H1 (cell line): ENCODE data around the gene AIPL1. TPM values are rescaled to one million over a fixed set of nuclear protein-coding genes. Genes with fewer than 3 reads are reported as not detected.
A peak's percentile ranks its signal among the peaks of the same experiment; 100 is the strongest.

Experiments
- CTCF ChIA-PET: fragments of 300-600 bp; sonication (Branson Sonifier 250); formaldehyde crosslinking; loops from one replicate; lab custom pipeline; 2021; ENCODE audit not compliant: partially characterized antibody; lab: Charles Lee
- POLR2A ChIA-PET: fragments of 300-600 bp; sonication (Branson Sonifier 250); formaldehyde crosslinking; loops from one replicate; lab custom pipeline; 2021; ENCODE audit warnings: inconsistent platforms; ENCODE audit not compliant: partially characterized antibody; lab: Charles Lee
- DNase-seq, 2 experiments: peaks; one replicate each; pipeline versions ENCODE4 v3.0.0 to v3.0.0-alpha.2; 2010 to 2022; ENCODE audit warnings: low spot score in 2 of 2, low read depth in 1 of 2, mixed read lengths in 1 of 2
- FAIRE-seq: peaks from 2 replicates; lab custom pipeline; 2011; peaks lifted over from hg19 to GRCh38; lab: Jason Lieb, UNC
- H2AFZ ChIP-seq: 2 replicates; pipeline ENCODE4 v1.8.1; 2012; ENCODE audit warnings: low read length, inconsistent platforms
- H2AK5ac ChIP-seq: 2 replicates; pipeline ENCODE4 v1.6.1; 2013; ENCODE audit warnings: low read depth, low read length
- H2BK120ac ChIP-seq: replicated peaks from 2 replicates; pipeline ENCODE3; 2013; ENCODE audit warnings: low read depth, low read length, inconsistent platforms
- H2BK12ac ChIP-seq: 2 replicates; pipeline ENCODE4 v1.6.1; 2013; ENCODE audit warnings: low read depth, low read length
- H2BK15ac ChIP-seq: 2 replicates; pipeline ENCODE4 v1.6.1; 2013; ENCODE audit warnings: low read length
- H2BK20ac ChIP-seq: 2 replicates; pipeline ENCODE4 v1.6.1; 2013; ENCODE audit warnings: low read length
- H2BK5ac ChIP-seq: 2 replicates; pipeline ENCODE4 v1.6.1; 2013; ENCODE audit warnings: low read depth, low read length
- H3K14ac ChIP-seq: 2 replicates; pipeline ENCODE4 v1.6.1; 2013; ENCODE audit warnings: inconsistent platforms; ENCODE audit not compliant: insufficient read length
- H3K18ac ChIP-seq: 2 replicates; pipeline ENCODE4 v1.6.1; 2013; ENCODE audit warnings: low read length; ENCODE audit errors: extremely low read depth
- H3K23ac ChIP-seq: 2 replicates; pipeline ENCODE4 v1.6.1; 2013; ENCODE audit warnings: inconsistent platforms; ENCODE audit not compliant: insufficient read length
- H3K23me2 ChIP-seq: 2 replicates; pipeline ENCODE4 v1.6.1; 2013; ENCODE audit warnings: low read depth, low read length
- H3K27ac ChIP-seq: 2 replicates; pipeline ENCODE4 v1.6.1; 2011; ENCODE audit warnings: low read depth, low read length, inconsistent platforms
- H3K27me3 ChIP-seq, 4 experiments: replicated peaks in 1 of 4; 1 replicate in 1 of 4; 2 replicates in 3 of 4; pipeline versions ENCODE4 v1.6.1 to v1.8.1; 2011 to 2013; ENCODE audit warnings: low read length in 3 of 4, mild to moderate bottlenecking in 3 of 4, inconsistent platforms in 2 of 4, mixed read lengths in 2 of 4, moderate library complexity in 1 of 4; ENCODE audit not compliant: control insufficient read depth in 3 of 4, insufficient read depth in 3 of 4; ENCODE audit errors: extremely low read depth in 1 of 4
- H3K36me3 ChIP-seq, 4 experiments: 2 replicates each; pipeline versions ENCODE4 v1.6.1 to v1.8.1; 2011 to 2013; ENCODE audit warnings: mild to moderate bottlenecking in 4 of 4, low read length in 3 of 4, moderate library complexity in 2 of 4, control low read depth in 1 of 4, inconsistent platforms in 1 of 4; ENCODE audit not compliant: insufficient read depth in 4 of 4, control insufficient read depth in 2 of 4
- H3K4ac ChIP-seq: replicated peaks from 2 replicates; pipeline ENCODE3; 2013; ENCODE audit warnings: low read length, low read depth, mixed read lengths, inconsistent platforms; ENCODE audit not compliant: insufficient read length
- H3K4me1 ChIP-seq, 4 experiments: replicated peaks in 1 of 4; 1 replicate in 1 of 4; 2 replicates in 3 of 4; pipeline versions ENCODE4 v1.6.1 to v1.8.1; 2011 to 2013; ENCODE audit warnings: low read length in 3 of 4, inconsistent platforms in 2 of 4, mixed read lengths in 1 of 4; ENCODE audit not compliant: insufficient read depth in 4 of 4, control insufficient read depth in 3 of 4
- H3K4me2 ChIP-seq, 2 experiments: 2 replicates each; pipeline versions ENCODE4 v1.6.1 to v1.8.1; 2011 to 2013; ENCODE audit warnings: low read depth in 2 of 2, low read length in 2 of 2, control low read depth in 1 of 2, inconsistent platforms in 1 of 2, mild to moderate bottlenecking in 1 of 2; ENCODE audit not compliant: insufficient read depth in 1 of 2
- H3K4me3 ChIP-seq, 4 experiments: fragments of 200-600, 300-600 bp in 1 of 4; sonication (generic), shearing (Covaris generic), sonication (Bioruptor Twin) in 1 of 4; 2 replicates each; pipeline versions ENCODE4 v1.5.1 to v1.8.1; 2011 to 2016; ENCODE audit warnings: low read length in 4 of 4, low read depth in 3 of 4, control low read depth in 2 of 4, inconsistent platforms in 2 of 4, mild to moderate bottlenecking in 2 of 4, mixed read lengths in 1 of 4, moderate library complexity in 1 of 4; ENCODE audit not compliant: insufficient read depth in 2 of 4; ENCODE audit errors: extremely low read depth in 1 of 4
- H3K56ac ChIP-seq: replicated peaks from 2 replicates; pipeline ENCODE3; 2013; ENCODE audit warnings: low read depth, mild to moderate bottlenecking, mixed read lengths, low read length, inconsistent platforms; ENCODE audit not compliant: insufficient read length
- H3K79me1 ChIP-seq: 2 replicates; pipeline ENCODE4 v1.6.1; 2013; ENCODE audit warnings: low read depth, low read length, control low read depth
- H3K79me2 ChIP-seq, 2 experiments: 2 replicates each; pipeline versions ENCODE4 v1.6.1 to v1.8.1; 2012 to 2013; ENCODE audit warnings: low read length in 2 of 2, mild to moderate bottlenecking in 2 of 2, inconsistent platforms in 1 of 2; ENCODE audit not compliant: insufficient read depth in 2 of 2, control insufficient read depth in 1 of 2
- H3K9ac ChIP-seq, 4 experiments: replicated peaks in 1 of 4; 1 replicate in 1 of 4; 2 replicates in 3 of 4; pipeline versions ENCODE4 v1.6.1 to v1.8.1; 2011 to 2013; ENCODE audit warnings: low read depth in 3 of 4, low read length in 3 of 4, control low read depth in 2 of 4, mild to moderate bottlenecking in 2 of 4, moderate library complexity in 2 of 4, inconsistent platforms in 1 of 4; ENCODE audit errors: extremely low read depth in 1 of 4
- H3K9me3 ChIP-seq, 2 experiments: 2 replicates each; pipeline versions ENCODE4 v1.6.1 to v1.8.1; 2012 to 2013; ENCODE audit warnings: mild to moderate bottlenecking in 2 of 2, moderate library complexity in 2 of 2, control low read depth in 1 of 2, inconsistent platforms in 1 of 2, low read depth in 1 of 2, low read length in 1 of 2, mixed read lengths in 1 of 2; ENCODE audit not compliant: insufficient read depth in 2 of 2
- H4K20me1 ChIP-seq, 2 experiments: replicated peaks in 1 of 2; 2 replicates each; pipeline versions ENCODE3 to v1.8.1; 2011 to 2013; ENCODE audit warnings: inconsistent platforms in 2 of 2, low read length in 2 of 2, mild to moderate bottlenecking in 1 of 2; ENCODE audit not compliant: insufficient read depth in 2 of 2, control insufficient read depth in 1 of 2
- H4K5ac ChIP-seq: 2 replicates; pipeline ENCODE4 v1.6.1; 2013; ENCODE audit warnings: low read length, low read depth, mixed read lengths, inconsistent platforms; ENCODE audit not compliant: insufficient read length
- H4K8ac ChIP-seq: 2 replicates; pipeline ENCODE4 v1.8.0; 2013; ENCODE audit warnings: mild to moderate bottlenecking, moderate library complexity, low read length, inconsistent platforms; ENCODE audit not compliant: insufficient read depth; ENCODE audit errors: extremely low read depth
- H4K91ac ChIP-seq: replicated peaks from 2 replicates; pipeline ENCODE3; 2013; ENCODE audit warnings: low read length, mixed read lengths, inconsistent platforms; ENCODE audit not compliant: insufficient read length
- CTCF ChIP-seq, 3 experiments: IDR thresholded peaks; 1 replicate in 2 of 3; 2 replicates in 1 of 3; pipeline versions ENCODE4 v1.5.1 to v1.6.1; 2011; ENCODE audit warnings: low read length in 3 of 3, mild to moderate bottlenecking in 3 of 3, inconsistent platforms in 2 of 3, low read depth in 1 of 3, moderate library complexity in 1 of 3; ENCODE audit not compliant: insufficient read depth in 1 of 3; ENCODE audit errors: control extremely low read depth in 1 of 3
- E2F6 ChIP-seq: IDR thresholded peaks from 2 replicates; pipeline ENCODE4 v1.6.1; 2012; ENCODE audit warnings: inconsistent platforms
- FOSL1 ChIP-seq: IDR thresholded peaks from 2 replicates; pipeline ENCODE4 v1.6.1; 2011; ENCODE audit warnings: mild to moderate bottlenecking, low read depth, low read length, moderate library complexity; ENCODE audit not compliant: insufficient read depth
- KDM1A ChIP-seq: fragments of 200-600, 300-600 bp; sonication (generic); IDR thresholded peaks from 2 replicates; pipeline ENCODE4 v1.7.1; 2016; ENCODE audit warnings: mild to moderate bottlenecking, low read length, borderline replicate concordance
- KDM5A ChIP-seq: fragments of 200-600 bp; IDR thresholded peaks from 2 replicates; pipeline ENCODE4 v1.7.1; 2012; ENCODE audit warnings: mild to moderate bottlenecking, low read length, inconsistent platforms, mixed read lengths
- NANOG ChIP-seq: IDR thresholded peaks from 2 replicates; pipeline ENCODE4 v1.6.1; 2011; ENCODE audit warnings: low read length, low read depth, mild to moderate bottlenecking, inconsistent platforms; ENCODE audit not compliant: insufficient read depth, poor library complexity, severe bottlenecking
- SAP30 ChIP-seq: fragments of 300-600 bp; sonication (generic); IDR thresholded peaks from 2 replicates; pipeline ENCODE4 v1.7.1; 2012; ENCODE audit warnings: low read length, moderate library complexity, mild to moderate bottlenecking, inconsistent platforms; ENCODE audit not compliant: insufficient read depth, insufficient replicate concordance
- WGBS, 2 experiments: shearing (Covaris generic) in 1 of 2; methylation state at CpG; one replicate each; pipeline versions ENCODE4 v1.1.6 to v1.1.7; 2013 to 2015; ENCODE audit warnings: low lambda C conversion rate in 2 of 2, mixed read lengths in 2 of 2, inconsistent platforms in 1 of 2, low coverage in 1 of 2, missing lambda C conversion rate in 1 of 2; ENCODE audit not compliant: insufficient replicate concordance in 2 of 2, insufficient coverage in 1 of 2, insufficient read length in 1 of 2; ENCODE audit errors: extremely low coverage in 1 of 2, missing lambda C conversion rate in 1 of 2; 5-methylcytosine and 5-hydroxymethylcytosine counted together
- polyA plus RNA-seq, 7 experiments: library from polyadenylated mRNA; depleted of rRNA in 3 of 7; stranded (reverse) in 5 of 7; unstranded in 2 of 7; fragments of >200 nt in 5 of 7; fragments of 200-250 nt in 2 of 7; gene quantifications; 1 replicate in 5 of 7; 2 replicates in 1 of 7; 4 replicates in 1 of 7; pipeline versions ENCODE4 v1.2.1 to v1.2.3, GENCODE V29; 2011 to 2013; ENCODE audit warnings: missing spikeins in 2 of 7, mixed read lengths in 2 of 7
- total RNA-seq: library from RNA; stranded (reverse); fragmentation: NEBNext Ultra II Directional; extraction: Animal tissue kit (Norgen Biotek cat#: 25700); gene quantifications from 2 replicates; pipeline ENCODE4 v1.2.1, GENCODE V29; 2021

Gene AIPL1
- total and polyA plus RNA-seq, 2 of the 8 experiments (the other 6 are each of a cell fraction or from before 2014, with no cell fraction given), result 0.56 to 0.71 TPM

- Histone ChIP-seq H3K27ac (no peak overlapping the region), H3K4me3 (no peak overlapping the region), H4K91ac (no peak overlapping the region), H4K20me1 (no peaks in the 10 kb centered on the region), H2BK120ac (no peak overlapping the region), H3K23me2 (no peaks in the 10 kb centered on the region; the same call in 1 of the 2 replicates), H2AFZ (0 out of 2 replicates have a peak overlapping the region, but pooled peaks have one; percentile 45), H2BK20ac (no peak overlapping the region), H4K8ac (peak overlapping the region; percentile 80; the same call in 1 of the 2 replicates), H2BK12ac (no peak overlapping the region), H3K56ac (no peak overlapping the region), H3K27me3 (no peaks in the 10 kb centered on the region), H2BK5ac (no peak overlapping the region), H2AK5ac (no peak overlapping the region), H3K4me2 (no peak overlapping the region), H3K14ac (no peak overlapping the region), H3K4me1 (peaks cover 0 to 3% (median 1%) of the 10 kb centered on the region in 4 experiments; a peak in 1 of 7 replicates), H3K9ac (no peak overlapping the region; a peak in 2 of 7 replicates), H3K79me2 (no peaks in the 10 kb centered on the region), H4K5ac (no peak overlapping the region), H3K9me3 (no peaks in the 10 kb centered on the region; a peak in 2 of 4 replicates), H2BK15ac (no peak overlapping the region), H3K18ac (no peak overlapping the region), H3K23ac (no peak overlapping the region), H3K4ac (no peak overlapping the region), H3K36me3 (no peaks in the 10 kb centered on the region), H3K79me1 (no peaks in the 10 kb centered on the region)
- ChIA-PET POLR2A (no interaction called here), CTCF (interaction anchor here (0.6 to 1.3 kb wide), 3 partner anchors 9 to 54 kb away, joined by 3 to 5 read pairs (median 3); no protein-coding TSS in a partner anchor)
- DNase-seq, result no peak
- WGBS, 2 experiments, result 88% methylated on average over 13 of the region's 13 CpGs; no CpG with 5 or more reads in 1 of the 2 experiments
- FAIRE-seq, result no peak
- TF ChIP-seq SAP30, result no peak
- no peak for TF ChIP-seq KDM1A
- no peak for TF ChIP-seq CTCF (IDR thresholded peaks at IDR 0.05; ENCODE audit: control extremely low read depth in 1 of 3, insufficient read depth in 1 of 3, low read depth in 1 of 3, low read length in 3 of 3)
- no peak for TF ChIP-seq E2F6
- TF ChIP-seq NANOG, result no peak
- TF ChIP-seq FOSL1, result no peak
- no peak for TF ChIP-seq KDM5A
Observed at GRCh38 chr17:6381526-6382465, 53.1 kb downstream of the AIPL1 start.
